Hematopoietic multipotent progenitor cell treated with erythropoietin and hydrocortisone succinate and interleukin-3 and kit ligand, for 15 days (in vitro differentiated cells): ENCODE results near the gene MPG.
"Not testable (repeated sequence)": the region's sequence is repeated elsewhere in the genome, so short reads cannot be mapped to it uniquely, and the experiment has no call there.

Experiments
- DNase-seq: peaks from one replicate; pipeline ENCODE4 v3.0.0-alpha.2; 2015; ENCODE audit warnings: low spot score

MPG gene, protein sequence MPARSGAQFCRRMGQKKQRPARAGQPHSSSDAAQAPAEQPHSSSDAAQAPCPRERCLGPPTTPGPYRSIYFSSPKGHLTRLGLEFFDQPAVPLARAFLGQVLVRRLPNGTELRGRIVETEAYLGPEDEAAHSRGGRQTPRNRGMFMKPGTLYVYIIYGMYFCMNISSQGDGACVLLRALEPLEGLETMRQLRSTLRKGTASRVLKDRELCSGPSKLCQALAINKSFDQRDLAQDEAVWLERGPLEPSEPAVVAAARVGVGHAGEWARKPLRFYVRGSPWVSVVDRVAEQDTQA

DNA sequence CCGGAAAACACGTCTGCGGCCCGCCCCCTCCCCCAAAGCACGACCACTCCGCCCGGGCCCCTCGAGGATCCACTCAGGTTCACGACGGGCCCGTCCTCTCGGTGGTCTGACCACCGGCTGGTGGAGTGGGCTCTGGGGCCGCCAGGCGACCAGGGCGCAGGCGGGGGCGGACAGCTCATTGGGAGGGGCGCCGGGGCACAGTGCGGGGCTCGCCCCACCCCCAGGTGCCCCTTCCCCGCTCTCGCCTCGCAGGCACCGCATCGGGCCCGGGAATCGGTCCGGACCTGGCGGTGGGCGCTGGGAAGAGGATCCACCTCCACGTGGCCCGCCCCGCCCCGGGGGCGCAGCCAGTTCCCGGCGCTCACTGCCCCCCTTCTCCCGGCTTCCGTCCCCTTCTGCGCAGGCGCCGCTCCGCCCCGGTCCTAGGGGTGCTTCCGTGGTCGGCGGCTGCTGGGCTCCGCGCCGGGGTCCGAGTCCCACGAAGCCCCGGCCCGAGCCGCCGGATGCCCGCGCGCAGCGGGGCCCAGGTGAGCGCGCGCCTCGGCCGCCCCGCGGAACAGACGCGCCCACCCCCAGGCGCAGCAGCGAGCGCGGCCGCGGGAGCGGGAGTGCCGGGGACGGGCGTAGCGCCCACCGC is at the start of gene MPG:
Gene MPG (plus strand): TSS at position 419 of the 637 bp plus-strand sequence. CDS start 85 bp downstream, at position 504.
- DNase-seq, result peak; percentile 54

DNA sequence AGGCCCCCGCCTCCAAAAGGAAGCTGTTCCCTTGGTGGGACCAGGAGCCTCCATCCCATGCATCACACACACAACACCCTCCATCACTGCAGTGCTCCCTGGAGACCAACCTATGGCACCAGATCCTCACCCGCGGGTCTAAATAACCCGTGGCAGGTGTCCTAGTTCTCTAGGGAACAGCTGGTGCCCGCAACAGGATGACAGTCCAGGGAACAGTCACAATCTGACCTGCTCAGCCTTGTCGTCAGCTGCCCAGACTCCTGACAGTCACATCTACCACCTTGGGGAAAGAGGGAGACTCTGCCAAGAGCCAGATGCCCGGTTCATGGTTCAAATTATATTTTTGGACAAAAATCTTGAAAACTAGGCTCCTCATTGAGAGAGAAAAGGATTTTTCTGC is 47.4 kb upstream of the MPG start:
- DNase-seq, result not testable (repeated sequence)

DNA sequence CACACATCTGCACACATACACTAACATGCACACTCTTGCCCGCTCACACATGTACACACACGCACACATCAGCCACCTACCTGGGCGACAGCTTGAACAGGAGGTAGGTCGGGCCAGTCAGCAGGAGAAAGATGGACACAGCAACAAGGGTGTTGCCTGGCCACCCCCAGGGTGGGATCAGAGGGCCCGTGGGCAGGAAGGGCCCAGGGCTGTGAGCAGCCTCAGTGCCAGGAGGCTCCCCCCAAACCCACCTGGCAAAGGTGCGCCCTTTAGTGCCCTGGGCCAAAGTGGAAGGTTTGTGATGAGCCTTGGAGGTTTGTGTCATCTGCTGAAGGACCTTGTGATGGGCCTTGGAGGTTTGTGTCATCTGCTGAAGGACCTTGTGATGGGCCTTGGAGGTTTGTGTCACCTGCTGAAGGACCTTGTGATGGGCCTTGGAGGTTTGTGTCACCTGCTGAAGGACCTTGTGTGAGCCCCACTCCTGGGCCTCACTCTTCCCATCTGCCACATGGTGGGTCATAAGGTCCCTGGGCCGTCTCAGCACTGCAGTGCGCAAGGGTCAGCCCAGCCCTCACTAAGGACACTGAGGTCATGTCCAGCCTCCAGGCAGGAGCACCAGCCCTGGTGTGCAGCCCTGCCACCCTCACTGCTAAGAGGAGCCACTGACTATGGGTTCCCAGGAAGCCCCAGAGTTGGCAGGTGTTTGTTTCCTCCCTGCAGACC is 44.7 kb upstream of the MPG start:
- not testable (repeated sequence) for DNase-seq

DNA sequence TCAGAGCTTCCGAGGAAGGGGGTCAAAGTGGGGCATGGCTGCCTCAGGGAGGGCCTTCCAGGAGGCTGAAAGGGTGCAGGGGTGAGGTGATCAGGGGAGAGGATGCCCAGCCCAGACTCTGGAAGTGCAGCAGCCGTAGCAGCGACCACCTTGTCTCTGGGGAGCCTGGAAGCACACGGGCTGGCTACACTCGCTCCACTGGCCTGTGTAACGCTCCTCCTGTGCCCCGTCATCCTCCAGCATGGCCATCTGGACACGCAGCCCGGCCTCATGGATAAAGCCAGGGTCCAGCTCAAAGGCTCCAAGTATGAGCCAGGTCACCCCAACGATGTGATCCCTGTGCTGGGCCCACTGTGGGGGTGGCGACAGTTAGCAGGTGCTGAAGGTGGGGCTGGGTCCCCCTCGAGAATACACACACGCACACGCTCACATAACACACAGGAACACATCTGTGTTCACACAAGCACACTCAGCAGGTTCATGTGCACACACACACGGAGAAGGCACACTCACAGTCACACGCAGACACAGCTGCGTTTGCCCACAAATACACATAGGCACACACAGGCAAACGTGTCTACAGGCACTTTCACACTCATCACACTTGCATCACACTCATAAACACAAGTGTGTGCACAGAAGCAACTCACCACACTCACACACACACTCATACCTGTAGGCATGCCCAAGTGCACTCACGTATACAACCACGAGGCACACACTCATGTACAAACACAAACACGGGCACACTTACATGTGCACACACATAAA is 44.0 kb upstream of the MPG start:
- DNase-seq, result no peak

DNA sequence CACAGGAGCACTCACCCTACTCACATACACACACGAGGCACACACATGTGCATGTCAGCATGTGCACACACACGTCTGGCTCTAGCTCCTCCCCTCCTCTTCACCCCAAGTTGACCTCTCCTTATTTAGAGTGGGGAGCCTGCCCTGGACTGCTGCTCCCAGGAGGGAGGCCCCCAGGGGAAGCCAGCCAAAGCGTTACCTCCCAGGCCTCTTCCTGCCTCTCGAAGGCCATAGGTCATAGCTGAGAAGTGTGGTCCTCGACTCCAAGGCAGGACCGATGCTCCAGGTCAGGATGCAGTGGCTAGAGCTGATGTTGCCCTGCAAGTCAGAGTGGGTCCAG is 43.4 kb upstream of the MPG start:
- DNase-seq, result no peak

DNA sequence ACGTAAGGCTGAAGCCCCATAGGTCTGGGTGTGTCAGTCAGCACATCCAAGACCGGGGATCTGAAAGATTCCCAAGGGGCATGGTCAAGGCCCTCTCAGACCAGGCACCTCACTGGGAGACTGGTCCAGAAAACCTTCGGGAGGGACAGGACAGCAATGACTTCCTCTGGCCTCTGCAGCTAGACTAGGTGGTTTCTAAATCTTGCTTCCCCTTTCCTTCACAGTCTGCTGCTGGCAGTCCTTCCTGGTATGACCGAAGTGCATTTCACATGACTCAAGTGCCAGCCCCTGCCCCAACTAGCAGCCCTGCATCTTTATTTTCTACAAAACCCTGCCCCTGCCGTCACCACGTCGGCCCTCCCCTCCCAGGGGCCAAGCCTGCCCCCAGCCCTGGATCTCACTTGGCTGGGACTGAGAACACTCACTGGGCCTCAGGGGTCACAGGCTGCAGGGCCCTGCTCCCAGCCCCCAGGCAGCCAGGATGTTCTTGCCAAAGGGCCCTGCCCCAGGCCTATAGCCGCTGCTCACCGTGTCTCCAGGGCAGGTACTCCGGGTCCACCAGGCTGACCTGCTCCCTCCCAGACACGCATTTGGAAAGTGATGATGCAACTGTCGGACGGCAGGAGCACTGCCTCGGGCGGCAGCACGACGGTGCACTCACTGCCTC is 42.9 kb upstream of the MPG start:
- DNase-seq, result no peak

DNA sequence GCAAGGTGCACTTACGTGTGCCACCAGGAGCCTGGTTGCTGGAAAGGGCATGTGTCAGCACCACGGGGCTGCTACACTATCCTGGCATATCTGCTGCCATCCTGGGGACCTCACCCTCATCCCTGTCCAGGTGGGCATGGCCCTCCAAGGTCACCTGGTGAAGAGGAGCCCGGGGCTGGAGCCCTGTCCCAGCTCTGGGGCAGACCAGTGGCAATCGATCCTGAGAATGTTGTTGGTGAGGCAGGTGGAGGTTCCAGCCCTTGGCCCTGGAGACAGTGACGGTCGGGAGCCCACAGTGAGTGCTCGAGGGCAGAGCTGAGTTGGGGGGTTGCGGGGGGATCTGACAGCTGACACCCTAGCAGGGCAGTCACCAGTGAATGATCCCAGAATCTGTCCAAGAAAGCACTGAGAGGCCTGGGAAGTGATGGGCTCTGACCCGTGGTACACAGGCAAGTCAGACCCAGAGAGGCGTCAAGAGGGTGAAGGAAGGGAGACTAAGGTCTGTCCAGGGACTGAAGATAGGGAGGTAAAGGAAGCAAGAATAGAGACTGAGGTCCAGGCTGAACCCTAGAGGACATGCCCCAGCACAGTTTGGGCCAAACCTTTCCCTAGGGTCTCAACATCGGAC is 42.2 kb upstream of the MPG start:
- DNase-seq, result no peak

DNA sequence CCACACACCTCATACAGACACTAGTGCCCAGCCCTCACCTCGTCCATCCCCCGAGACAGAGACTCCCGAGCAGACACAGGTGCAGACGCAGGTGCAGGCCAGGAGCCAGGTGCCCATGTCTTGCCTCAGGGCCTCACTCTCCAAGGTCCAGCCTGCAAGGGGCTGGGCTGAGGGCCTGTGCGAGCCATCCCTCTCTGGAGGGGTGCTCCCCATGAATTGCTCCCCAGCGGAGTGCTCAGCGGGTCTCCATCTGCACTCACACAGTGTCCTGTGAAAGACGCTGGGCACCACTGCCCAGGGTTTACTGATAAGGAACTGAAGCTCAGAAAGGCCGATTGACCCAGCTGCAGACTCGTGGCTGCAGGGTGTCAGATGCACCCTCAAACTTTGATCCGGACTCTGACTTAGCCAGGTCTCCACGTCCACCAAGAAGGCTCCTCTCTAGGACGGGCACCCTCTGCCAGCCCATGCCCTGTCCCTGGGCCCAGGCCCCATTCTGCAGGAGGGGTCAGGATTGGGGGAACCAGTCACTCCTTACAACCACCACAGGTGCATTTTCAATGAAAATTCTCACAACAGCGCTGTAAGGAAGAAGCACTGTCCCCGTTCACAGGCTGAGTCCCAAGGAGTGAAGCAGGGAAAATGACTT is 41.6 kb upstream of the MPG start:
- no peak for DNase-seq

DNA sequence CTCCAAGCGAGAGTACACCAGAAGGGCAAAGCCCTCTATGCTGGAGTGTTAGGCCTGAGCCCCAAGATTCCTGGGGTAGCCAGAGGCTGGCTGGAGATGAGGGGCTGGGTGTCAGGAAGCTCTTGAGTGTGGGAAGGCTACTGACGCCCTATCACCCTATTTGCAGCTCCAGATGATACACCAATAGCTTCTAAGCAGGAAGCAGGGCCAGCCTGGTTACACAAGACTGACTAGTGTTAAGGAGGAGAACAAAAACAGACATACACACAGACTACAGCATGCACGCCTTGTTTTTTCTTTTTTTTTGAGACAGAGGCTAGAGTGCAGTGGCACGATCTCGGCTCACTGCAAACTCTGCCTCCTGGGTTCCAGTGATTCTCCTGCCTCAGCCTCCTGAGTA is 40.5 kb upstream of the MPG start:
- DNase-seq, result no peak

DNA sequence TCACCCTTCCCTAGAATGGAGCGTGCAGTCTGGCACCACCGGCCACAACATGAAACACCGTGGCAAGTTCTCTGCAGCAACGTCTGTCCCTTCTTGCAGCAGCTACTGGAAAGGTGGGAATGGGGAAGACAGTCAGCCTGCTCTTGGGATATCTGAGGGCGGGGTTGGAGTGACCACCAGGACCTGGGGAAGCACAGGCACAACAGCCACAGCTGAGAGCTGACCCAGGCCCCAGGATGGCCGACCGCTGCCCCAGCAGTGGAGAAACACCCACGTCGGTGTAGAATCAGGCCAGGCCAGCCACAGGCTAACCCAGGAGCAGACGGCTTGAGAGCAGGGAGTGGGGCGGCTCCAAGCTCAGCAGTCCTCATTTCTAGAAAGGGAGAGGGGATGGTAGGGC is 39.8 kb upstream of the MPG start:
- not testable (repeated sequence) for DNase-seq

DNA sequence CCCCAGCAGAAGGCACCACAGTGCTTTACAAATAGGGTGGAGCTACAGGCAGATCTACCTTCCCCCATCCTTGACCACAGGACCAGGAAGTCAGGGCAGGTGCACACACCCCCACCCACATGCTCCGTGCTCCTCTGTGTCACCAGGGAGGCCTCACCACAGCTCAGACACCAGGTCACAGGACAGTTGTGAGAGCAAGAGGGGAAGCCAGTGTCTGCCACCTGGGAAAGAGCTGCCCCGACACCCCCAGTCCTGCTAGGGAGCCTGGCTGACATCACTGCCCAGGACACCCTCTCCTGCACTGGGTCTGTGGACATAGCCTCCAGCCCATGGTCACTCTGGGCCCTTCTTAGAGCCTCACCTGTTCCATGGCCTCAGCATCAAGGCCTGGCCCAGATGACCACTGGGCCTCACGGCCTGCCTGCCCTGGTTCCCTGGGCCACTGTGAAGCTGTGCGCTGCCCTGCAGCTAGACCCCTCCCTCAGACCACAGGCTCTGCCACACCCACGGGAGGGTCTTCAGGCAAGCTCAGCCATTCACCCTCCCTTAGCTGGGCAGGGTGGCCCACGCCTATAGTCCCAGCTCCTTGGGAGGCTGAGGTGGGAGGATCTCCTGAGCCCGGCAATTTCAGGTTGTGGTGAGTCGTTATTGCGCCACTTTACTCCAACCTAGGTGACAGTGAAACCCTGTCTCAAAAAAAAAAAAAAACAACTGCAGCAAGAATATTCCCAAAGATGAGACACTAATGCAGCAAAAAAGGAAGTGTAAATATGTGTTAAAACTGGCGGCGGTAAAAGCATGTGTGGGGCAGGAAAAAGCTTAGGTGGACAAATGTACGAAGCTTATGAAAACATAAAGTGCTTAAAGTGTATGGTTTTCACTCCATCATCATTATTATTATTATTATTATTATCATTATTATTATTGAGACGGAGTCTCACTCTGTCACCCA is 38.8 kb upstream of the MPG start:
- DNase-seq, result no peak

DNA sequence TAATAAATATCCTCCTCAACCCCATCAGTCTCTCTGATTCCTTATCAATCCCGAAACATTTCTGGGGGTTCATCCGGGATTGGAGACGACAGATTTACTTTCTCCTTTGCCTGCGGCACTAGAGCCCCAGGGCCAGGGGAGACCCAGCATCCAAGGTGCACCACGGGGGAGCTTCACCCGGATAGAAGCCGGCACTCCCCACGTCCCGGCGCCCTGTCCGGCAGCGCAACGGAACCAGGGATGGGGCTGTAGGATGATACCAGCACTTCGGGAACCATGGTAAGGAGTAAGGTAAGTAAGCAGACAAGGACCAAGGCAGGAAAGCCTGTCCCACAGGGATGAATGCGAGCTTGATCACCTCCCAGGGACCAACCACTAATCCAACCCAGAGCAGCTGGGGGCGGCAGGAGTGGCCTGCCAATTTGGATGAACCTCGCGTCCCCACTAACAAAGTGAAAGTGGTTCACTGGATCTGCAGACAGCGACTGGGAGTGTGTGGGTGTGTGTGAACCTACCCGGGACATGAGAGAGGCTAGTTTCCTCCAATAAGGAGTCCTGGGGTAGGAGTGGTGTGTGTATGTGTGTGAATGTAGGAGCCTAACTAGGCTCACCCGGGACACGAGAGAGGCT is 36.5 kb upstream of the MPG start:
- DNase-seq, result no peak

DNA sequence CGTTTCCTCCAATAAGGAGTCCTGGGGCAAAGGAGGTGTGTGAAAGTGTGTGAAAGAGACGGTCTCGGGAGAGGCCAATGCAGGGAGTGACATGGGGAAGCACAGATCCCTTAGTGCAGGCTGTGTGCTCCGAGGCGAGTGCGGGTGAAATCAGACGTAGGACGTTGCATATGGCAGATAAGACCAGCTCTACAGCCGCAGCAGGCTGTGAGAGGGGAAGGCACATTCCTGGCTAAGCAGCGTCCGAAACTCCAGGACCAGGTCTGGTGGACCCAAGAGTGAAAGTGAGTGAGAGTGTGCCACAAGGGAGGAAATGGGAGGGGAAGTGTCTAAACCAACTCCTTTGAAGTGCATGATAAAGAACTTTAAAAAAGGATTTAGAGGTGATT is 36.0 kb upstream of the MPG start:
- DNase-seq, result no peak

DNA sequence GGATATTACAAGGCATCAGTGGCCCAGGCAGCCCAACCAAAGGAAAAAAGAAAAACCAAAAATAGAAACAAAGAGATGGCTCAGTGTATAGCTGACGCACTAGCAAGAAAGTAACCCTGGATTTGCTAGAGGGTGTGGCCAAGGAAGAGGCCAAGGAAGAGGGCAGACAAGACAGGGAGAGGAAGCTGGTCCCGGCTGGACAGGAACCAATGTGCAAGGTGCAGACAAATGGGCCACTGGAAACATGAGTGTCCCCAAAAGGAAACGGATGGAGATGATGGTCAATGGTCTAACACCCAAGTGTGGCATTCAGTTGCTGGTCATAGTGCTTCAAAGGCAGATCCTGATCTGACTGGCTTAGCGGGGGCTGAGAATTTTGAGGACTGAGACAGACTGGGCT is 35.3 kb upstream of the MPG start:
- DNase-seq, result no peak

DNA sequence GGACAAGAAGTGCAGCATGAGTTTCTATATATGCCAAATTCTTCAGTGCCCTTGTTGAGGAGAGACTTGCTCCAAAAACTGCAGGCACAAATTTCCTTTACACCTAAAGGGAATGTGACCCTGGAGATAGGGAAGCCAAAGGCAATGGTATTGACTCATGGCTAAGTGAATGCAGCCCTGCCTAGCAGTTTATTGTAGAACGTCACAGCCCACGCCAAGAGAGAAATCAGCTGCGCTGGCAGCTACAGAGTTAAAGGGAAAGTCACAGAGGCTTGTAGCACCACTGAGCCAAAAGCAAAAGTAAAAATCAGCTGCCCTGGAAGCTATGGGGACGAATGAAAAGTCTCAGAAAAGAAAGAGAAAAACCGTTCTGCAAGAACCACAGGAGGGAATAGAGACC is 34.7 kb upstream of the MPG start:
- no peak for DNase-seq

DNA sequence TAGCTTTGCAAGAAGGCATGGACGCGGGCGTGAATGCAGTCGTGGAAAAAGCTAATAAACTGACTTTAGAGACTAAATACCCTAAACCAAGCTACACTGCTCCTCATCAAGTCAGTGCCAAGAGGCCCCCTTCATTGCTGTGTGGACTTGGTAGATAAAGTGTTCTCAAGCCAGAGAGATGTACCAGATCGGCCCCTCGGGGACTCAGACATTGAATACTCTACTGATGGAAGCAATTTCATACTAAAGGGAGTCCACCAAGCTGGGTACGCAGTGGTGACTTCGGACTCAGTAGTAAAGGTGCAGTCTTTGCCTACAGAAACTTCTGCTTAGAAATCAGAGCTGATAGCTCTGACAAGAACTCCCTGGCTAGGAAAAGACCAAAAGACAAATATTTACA is 33.4 kb upstream of the MPG start:
- no peak for DNase-seq

DNA sequence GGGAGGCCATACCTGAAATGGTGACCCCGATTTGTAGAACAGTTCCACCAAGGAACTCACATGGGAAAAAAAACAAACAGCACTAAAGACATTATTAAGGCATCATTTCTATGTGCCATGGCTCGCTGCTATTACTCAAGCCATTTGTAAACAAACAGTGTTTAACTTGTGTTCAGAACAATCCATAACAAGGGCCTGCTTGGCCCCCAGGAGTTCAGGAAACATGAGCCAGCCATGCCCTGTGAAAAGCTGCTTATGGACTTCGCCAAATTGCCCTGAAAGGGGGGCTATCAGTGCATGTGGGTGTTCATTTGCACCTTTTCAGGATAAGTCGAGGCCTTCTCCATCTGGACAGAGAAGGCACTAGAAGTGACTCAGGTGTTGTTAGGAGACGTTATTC is 32.6 kb upstream of the MPG start:
- no peak for DNase-seq

DNA sequence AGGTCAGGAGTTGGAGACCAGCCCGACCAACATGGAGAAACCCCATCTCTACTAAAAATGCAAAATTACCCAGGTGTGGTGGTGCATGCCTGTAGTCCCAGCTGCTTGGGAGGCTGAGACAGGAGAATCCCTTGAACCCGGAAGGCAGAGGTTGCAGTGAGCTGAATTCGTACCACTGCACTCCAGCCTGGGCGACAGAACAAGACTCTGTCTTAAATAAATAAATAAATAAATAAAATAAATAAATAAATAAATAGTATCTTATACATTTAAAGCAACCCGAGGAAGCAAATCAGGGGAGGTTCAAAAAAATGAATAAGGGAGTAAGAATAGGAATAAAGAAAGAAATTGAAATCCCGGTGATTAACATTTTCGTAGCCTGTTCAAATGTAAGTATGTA is 31.5 kb upstream of the MPG start:
- not testable (repeated sequence) for DNase-seq

DNA sequence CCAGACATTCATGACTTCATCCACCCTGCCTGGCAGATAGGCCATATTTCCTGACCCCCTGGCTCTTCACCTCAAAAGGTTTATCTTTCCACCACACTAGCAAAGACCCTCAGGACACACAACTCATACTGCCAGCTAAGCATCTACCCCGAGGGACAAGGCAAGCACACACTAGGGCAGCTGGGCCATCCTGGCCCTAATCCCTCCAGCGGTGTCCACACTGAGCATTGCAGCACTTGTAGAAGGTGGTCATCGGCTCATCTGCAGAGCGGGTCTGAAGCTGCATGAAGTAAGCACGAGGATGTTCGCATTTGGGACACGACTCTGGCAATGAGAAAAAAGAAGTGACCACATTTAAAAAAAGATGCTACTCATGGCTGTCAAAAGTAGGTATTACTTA is 30.8 kb upstream of the MPG start:
- no peak for DNase-seq
